ENCODE results near the gene PLB1. TPM values are rescaled to one million over a fixed set of nuclear protein-coding genes. Genes with fewer than 3 reads are reported as not detected.

The PLB1 gene
- total and polyA plus RNA-seq, 2 experiments from 2014 or later = 19.2 to 19.7 TPM

DNA sequence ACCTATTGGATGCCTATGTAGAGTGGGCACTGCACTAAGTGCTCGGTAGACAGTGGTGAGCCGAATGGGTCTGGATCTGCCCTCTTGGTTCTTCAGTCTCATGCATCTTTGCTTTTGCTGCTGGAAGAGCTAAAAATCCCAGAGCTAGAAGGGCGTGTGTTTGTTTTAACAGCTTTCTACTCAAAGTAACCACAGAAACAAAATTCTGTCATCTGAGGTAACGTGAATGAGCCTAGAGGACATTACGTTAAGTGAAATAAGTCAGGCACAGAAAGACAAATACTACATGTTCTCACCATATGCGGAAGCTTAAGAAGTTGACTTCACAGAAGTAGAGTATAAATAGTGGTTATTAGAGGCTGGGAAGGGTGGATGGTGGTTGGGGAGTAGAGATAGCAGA is 119.8 kb downstream of the PLB1 start:
- Histone ChIP-seq H3K4me2 (no peak overlapping the region), H3K4me1 (ENCODE audit: insufficient read depth) (peaks cover 33% of the 10 kb centered on the region), H3K9me3 (ENCODE audit: low read depth) (no peaks in the 10 kb centered on the region), H2AFZ (no peak overlapping the region), H3K27ac (peak overlapping the region; percentile 92), H3K79me2 (no peaks in the 10 kb centered on the region), H3K27me3 (no peaks in the 10 kb centered on the region), H4K20me1 (ENCODE audit: insufficient read depth, poor library complexity, severe bottlenecking) (no peaks in the 10 kb centered on the region), H3K9me2 (replicated peaks; ENCODE audit: insufficient read depth) (no peaks in the 10 kb centered on the region), H3K4me3 (no peak overlapping the region), H3K36me3 (replicated peaks; ENCODE audit: insufficient read depth, low read depth) (no peaks in the 10 kb centered on the region)
- TF ChIP-seq, protein P1, sequence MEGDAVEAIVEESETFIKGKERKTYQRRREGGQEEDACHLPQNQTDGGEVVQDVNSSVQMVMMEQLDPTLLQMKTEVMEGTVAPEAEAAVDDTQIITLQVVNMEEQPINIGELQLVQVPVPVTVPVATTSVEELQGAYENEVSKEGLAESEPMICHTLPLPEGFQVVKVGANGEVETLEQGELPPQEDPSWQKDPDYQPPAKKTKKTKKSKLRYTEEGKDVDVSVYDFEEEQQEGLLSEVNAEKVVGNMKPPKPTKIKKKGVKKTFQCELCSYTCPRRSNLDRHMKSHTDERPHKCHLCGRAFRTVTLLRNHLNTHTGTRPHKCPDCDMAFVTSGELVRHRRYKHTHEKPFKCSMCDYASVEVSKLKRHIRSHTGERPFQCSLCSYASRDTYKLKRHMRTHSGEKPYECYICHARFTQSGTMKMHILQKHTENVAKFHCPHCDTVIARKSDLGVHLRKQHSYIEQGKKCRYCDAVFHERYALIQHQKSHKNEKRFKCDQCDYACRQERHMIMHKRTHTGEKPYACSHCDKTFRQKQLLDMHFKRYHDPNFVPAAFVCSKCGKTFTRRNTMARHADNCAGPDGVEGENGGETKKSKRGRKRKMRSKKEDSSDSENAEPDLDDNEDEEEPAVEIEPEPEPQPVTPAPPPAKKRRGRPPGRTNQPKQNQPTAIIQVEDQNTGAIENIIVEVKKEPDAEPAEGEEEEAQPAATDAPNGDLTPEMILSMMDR (IDR thresholded peaks at IDR 0.05; ENCODE audit: poor library complexity) = no peak
- 77% methylated on average over 6 of the region's 6 CpGs for WGBS (ENCODE audit: low lambda C conversion rate, missing lambda C conversion rate)
- DNase-seq (ENCODE audit: low spot score) = no peak

GRCh38 chr2:28616396-28616999 is 120.6 kb downstream of the PLB1 start:
- no peaks in the 10 kb centered on the region for H3K36me3 ChIP-seq (replicated peaks; ENCODE audit: insufficient read depth, low read depth)
- no peak overlapping the region for H3K4me2 ChIP-seq
- H3K27me3 ChIP-seq = no peaks in the 10 kb centered on the region
- no peaks in the 10 kb centered on the region for H4K20me1 ChIP-seq (ENCODE audit: insufficient read depth, poor library complexity, severe bottlenecking)
- H3K4me1 ChIP-seq (ENCODE audit: insufficient read depth) = peaks cover 39% of the 10 kb centered on the region
- H3K27ac ChIP-seq = peak overlapping the region; percentile 92
- no peaks in the 10 kb centered on the region for H3K79me2 ChIP-seq
- TF ChIP-seq, protein P1 (IDR thresholded peaks at IDR 0.05; ENCODE audit: poor library complexity) = no peak
- no peak for TF ChIP-seq EZH2phosphoT487 (IDR thresholded peaks at IDR 0.05; ENCODE audit: low read depth, severe bottlenecking, unreplicated experiment)
- TF ChIP-seq EZH2 (IDR thresholded peaks at IDR 0.05; ENCODE audit: borderline replicate concordance) = no peak
- no peak for DNase-seq (ENCODE audit: low spot score)
- H3K9me3 ChIP-seq (ENCODE audit: low read depth) = no peaks in the 10 kb centered on the region
- H3K4me3 ChIP-seq = no peak overlapping the region
- WGBS (ENCODE audit: low lambda C conversion rate, missing lambda C conversion rate) = 75% methylated on average over 3 of the region's 3 CpGs
- no peak overlapping the region for H2AFZ ChIP-seq
- no peaks in the 10 kb centered on the region for H3K9me2 ChIP-seq (replicated peaks; ENCODE audit: insufficient read depth)

GRCh38 chr2:28617502-28618184 is 121.8 kb downstream of the PLB1 start:
- no peak overlapping the region for H3K4me3 ChIP-seq
- no peak overlapping the region for H2AFZ ChIP-seq
- H3K9me3 ChIP-seq (ENCODE audit: low read depth) = no peaks in the 10 kb centered on the region
- H3K27ac ChIP-seq = no peak overlapping the region
- DNase-seq (ENCODE audit: low spot score) = no peak
- H3K9me2 ChIP-seq (replicated peaks; ENCODE audit: insufficient read depth) = no peaks in the 10 kb centered on the region
- H4K20me1 ChIP-seq (ENCODE audit: insufficient read depth, poor library complexity, severe bottlenecking) = no peaks in the 10 kb centered on the region
- H3K4me1 ChIP-seq (ENCODE audit: insufficient read depth) = peaks cover 48% of the 10 kb centered on the region
- TF ChIP-seq EZH2phosphoT487 (IDR thresholded peaks at IDR 0.05; ENCODE audit: low read depth, severe bottlenecking, unreplicated experiment) (no peak), EZH2 (IDR thresholded peaks at IDR 0.05; ENCODE audit: borderline replicate concordance) (no peak)
- TF ChIP-seq, protein P1 (IDR thresholded peaks at IDR 0.05; ENCODE audit: poor library complexity) = no peak
- no peaks in the 10 kb centered on the region for H3K36me3 ChIP-seq (replicated peaks; ENCODE audit: insufficient read depth, low read depth)
- 90% methylated on average over 3 of the region's 3 CpGs for WGBS (ENCODE audit: low lambda C conversion rate, missing lambda C conversion rate)
- no peak overlapping the region for H3K4me2 ChIP-seq
- H3K79me2 ChIP-seq = no peaks in the 10 kb centered on the region
- no peaks in the 10 kb centered on the region for H3K27me3 ChIP-seq
